Cardiac fibroblast (primary cell): ENCODE results near the gene XAF1.
"Not testable (repeated sequence)": the region's sequence is repeated elsewhere in the genome, so short reads cannot be mapped to it uniquely, and the experiment has no call there.

Experiments
- DNase-seq, 2 donors: peaks; one replicate each; pipeline versions ENCODE4 v3.0.0 to v3.0.0-alpha.2; 2010; ENCODE audit warnings: low read depth in 2 of 2
- H3K4me3 ChIP-seq, 2 donors: replicated peaks in 1 of 2; 1 replicate in 1 of 2; 2 replicates in 1 of 2; pipeline ENCODE4 v1.5.1; 2011; ENCODE audit warnings: low read depth in 2 of 2, low read length in 2 of 2, mild to moderate bottlenecking in 2 of 2, moderate library complexity in 1 of 2
- CTCF ChIP-seq: IDR thresholded peaks from one replicate; pipeline ENCODE4 v1.5.1; 2011; ENCODE audit warnings: low read depth, mild to moderate bottlenecking, low read length, inconsistent platforms

XAF1 gene

GRCh38 chr17:6812295-6812694 lies 56.4 kb downstream of the XAF1 start:
- DNase-seq, result no peak
- no peak for TF ChIP-seq CTCF
- no peak overlapping the region for H3K4me3 ChIP-seq

GRCh38 chr17:6815775-6816174 lies 59.9 kb downstream of the XAF1 start:
- DNase-seq, result no peak
- no peak for TF ChIP-seq CTCF
- no peak overlapping the region for H3K4me3 ChIP-seq

DNA sequence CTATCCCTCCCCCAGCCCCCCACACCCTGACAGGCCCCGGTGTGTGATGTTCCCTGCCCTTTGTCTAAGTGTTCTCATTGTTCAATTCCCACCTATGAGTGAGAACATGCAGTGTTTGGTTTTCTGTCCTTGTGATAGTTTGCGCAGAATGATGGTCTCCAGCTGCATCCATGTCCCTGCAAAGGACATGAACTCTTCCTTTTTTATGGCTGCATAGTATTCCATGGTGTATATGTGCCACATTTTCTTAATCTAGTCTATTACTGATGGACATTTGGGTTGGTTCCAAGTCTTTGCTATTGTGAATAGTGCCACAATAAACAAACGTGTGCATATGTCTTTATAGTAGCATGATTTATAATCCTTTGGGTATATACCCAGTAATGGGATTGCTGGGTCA lies 60.5 kb downstream of the XAF1 start:
- not testable (repeated sequence) for DNase-seq, H3K4me3 ChIP-seq

DNA sequence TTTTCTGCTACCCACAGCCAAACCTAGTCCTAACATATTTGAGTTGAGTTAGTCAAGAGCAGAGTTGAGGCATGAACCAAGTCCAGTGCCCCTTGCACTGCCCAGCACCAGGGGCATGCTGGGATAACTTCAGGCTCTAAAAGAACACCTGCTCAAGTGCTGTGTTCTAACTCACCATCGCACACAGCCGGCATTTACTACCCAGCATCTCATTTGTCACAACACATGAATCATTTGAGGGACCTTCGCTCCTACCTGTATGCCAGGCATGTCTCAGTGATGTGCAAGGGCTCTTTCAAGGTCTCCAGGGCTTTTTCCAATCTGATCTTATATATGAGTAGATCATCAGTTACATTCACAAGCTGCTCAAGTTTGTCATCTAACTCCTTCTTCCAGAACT lies 63.1 kb downstream of the XAF1 start:
- no peak for DNase-seq
- H3K4me3 ChIP-seq, result no peak overlapping the region
- no peak for TF ChIP-seq CTCF

GRCh38 chr17:6823011-6823442 lies 67.2 kb downstream of the XAF1 start:
- DNase-seq, result peak; percentile 65 to 93
- TF ChIP-seq CTCF, result no peak

More at GRCh38 chr17:6823011-6823442, 67.2 kb downstream of the XAF1 start:
- no peak overlapping the region for H3K4me3 ChIP-seq
